Activated CD4-positive, alpha-beta T cell treated with anti-CD3 and anti-CD28 coated beads, Interleukin-2, amount 50 U/mL, for 48 hours (primary cell): ENCODE measurements around the gene CMC2.
A peak's percentile ranks its signal among the peaks of the same experiment; 100 is the strongest.

Experiments
- DNase-seq, 2 experiments: peaks; one replicate each; pipeline ENCODE4 v3.0.0-alpha.2; 2020

The CMC2 gene

DNA sequence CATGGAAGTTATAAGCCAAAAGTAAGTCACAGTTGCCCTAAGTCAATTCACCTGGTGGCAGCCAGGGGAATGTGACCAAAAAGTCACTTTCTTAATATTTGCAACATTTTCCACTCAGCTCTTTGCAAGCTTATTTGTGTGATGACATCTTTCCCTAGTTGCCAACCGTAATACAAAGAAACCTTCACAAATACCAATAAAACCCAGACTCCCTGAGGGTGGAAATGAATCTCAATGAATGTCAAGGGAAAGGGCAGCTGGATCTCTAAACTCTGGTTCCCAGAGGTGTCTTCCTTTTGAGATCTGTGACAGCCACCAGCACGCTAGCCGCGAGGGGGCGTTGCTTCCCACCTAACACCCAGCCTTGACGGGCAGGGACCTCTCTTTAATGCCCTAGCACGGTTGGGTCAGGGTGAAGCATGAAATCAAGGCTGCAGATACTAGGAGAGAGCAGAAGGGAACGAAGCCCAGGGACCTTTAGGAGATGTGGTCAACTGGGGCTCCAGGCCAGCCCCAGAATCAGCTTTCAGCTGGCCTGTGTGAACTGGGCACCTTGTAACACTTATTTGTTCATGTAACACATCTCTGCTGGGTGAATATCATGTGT, 82.2 kb downstream of the CMC2 start:
- peak; percentile 69 to 71 for DNase-seq

- no peak for DNase-seq
These were observed 83.3 kb downstream of the CMC2 start for GRCh38 chr16:80923356-80923755.
